HL-60 (cell line): ENCODE results near the gene DCC.

Source experiments
- DNase-seq, 2 experiments: peaks; one replicate each; pipeline ENCODE4 v3.0.0-alpha.2; 2010 to 2020; ENCODE audit warnings: low read depth in 1 of 2, low spot score in 1 of 2
- H3K27ac ChIP-seq: fragments of 250-450 bp; sonication (Bioruptor Pico); replicated peaks from 2 replicates; pipeline ENCODE4 v1.5.1; 2020; ENCODE audit warnings: mild to moderate bottlenecking, moderate library complexity
- H3K27me3 ChIP-seq: fragments of 250-450 bp; sonication (Bioruptor Pico); 2 replicates; pipeline ENCODE4 v1.5.1; 2021; ENCODE audit warnings: mild to moderate bottlenecking, moderate library complexity; ENCODE audit not compliant: insufficient read depth, poor library complexity, severe bottlenecking
- H3K4me3 ChIP-seq: replicated peaks from 2 replicates; pipeline ENCODE4 v1.5.1; 2011; ENCODE audit warnings: mild to moderate bottlenecking, control low read depth, low read length; ENCODE audit not compliant: insufficient read depth
- CTCF ChIP-seq: IDR thresholded peaks from one replicate; pipeline ENCODE4 v1.5.1; 2011; ENCODE audit warnings: low read length, control low read depth, inconsistent platforms; ENCODE audit not compliant: insufficient read depth
- GABPA ChIP-seq: IDR thresholded peaks from 2 replicates; pipeline ENCODE4 v1.6.1; 2012; ENCODE audit warnings: low read depth
- POLR2AphosphoS5 ChIP-seq: IDR thresholded peaks from 2 replicates; pipeline ENCODE4 v1.6.1; 2012; ENCODE audit warnings: low read depth
- REST ChIP-seq: IDR thresholded peaks from 2 replicates; pipeline ENCODE4 v1.6.1; 2012; ENCODE audit warnings: low read depth; ENCODE audit not compliant: insufficient replicate concordance
- SPI1 ChIP-seq: IDR thresholded peaks from 2 replicates; pipeline ENCODE4 v1.6.1; 2012; ENCODE audit warnings: low read depth, mild to moderate bottlenecking, borderline replicate concordance

The DCC gene

GRCh38 chr18:53489266-53489665, 1149.3 kb downstream of the DCC start:
- no peak for DNase-seq
- no peak overlapping the region for H3K27ac ChIP-seq
- no peak overlapping the region for H3K4me3 ChIP-seq
- TF ChIP-seq CTCF (no peak), POLR2AphosphoS5 (no peak), GABPA (no peak)
- H3K27me3 ChIP-seq: no peaks in the 10 kb centered on the region

GRCh38 chr18:53490019-53490418, 1150.0 kb downstream of the DCC start:
- H3K4me3 ChIP-seq: no peak overlapping the region
- no peak overlapping the region for H3K27ac ChIP-seq
- DNase-seq: no peak
- H3K27me3 ChIP-seq: no peaks in the 10 kb centered on the region
- TF ChIP-seq SPI1: no peak
- no peak for TF ChIP-seq POLR2AphosphoS5
- TF ChIP-seq CTCF: no peak
- TF ChIP-seq GABPA: no peak
- no peak for TF ChIP-seq REST

GRCh38 chr18:53496028-53496427, 1156.0 kb downstream of the DCC start:
- no peak overlapping the region for H3K27ac ChIP-seq
- DNase-seq: no peak
- TF ChIP-seq SPI1 (no peak), REST (no peak), CTCF (no peak)
- H3K27me3 ChIP-seq: no peaks in the 10 kb centered on the region
- H3K4me3 ChIP-seq: no peak overlapping the region

GRCh38 chr18:53503914-53504441, 1164.0 kb downstream of the DCC start:
- TF ChIP-seq REST (no peak), CTCF (no peak), GABPA (no peak), POLR2AphosphoS5 (no peak), SPI1 (no peak)
- DNase-seq: no peak
- H3K27me3 ChIP-seq: no peaks in the 10 kb centered on the region
- no peak overlapping the region for H3K27ac ChIP-seq
- no peak overlapping the region for H3K4me3 ChIP-seq
